A549 (cell line): Measurements from ENCODE around the gene NAA50.

Source experiments
- MYC ChIP-seq: IDR thresholded peaks from 2 replicates; pipeline ENCODE4 v1.6.1; 2012; ENCODE audit warnings: mild to moderate bottlenecking, inconsistent platforms, low read length, improper control_type of control experiment, borderline replicate concordance
- TF ChIP-seq, protein P1 (sequence below): fragments of >200 bp; sonication (Bioruptor Twin); formaldehyde crosslinking; IDR thresholded peaks from 3 replicates; pipeline ENCODE4 v1.5.1; 2016

DNA sequence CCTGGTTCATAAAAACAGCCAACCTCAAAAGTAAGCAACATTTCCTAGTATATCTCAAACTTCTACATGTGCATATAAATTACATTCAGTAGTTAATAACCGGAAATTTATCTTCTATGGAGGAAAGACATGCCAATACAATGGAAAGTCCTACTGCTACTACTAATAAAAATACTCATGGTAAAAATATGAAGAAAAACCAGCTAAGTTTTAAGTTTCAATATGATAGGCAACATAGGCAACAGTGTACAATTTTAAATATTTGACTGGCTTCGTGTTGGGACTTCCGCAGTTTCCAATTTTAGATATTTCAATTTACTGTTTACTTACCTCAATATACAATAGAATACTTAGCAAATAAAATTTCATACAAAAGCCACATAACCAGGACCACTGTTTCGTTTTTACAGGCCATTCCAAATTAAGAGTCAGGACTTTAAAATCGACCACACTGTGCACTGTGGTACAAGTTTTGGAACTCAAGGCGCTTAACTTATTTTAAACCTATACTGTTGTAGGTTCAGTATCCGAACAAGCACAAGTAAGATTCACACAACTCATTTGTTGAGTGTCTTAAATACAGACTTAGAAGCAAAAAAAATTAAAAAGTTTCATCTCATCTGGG, 2.9 kb downstream of the NAA50 start:
- TF ChIP-seq MYC = no peak
- TF ChIP-seq, protein P1, sequence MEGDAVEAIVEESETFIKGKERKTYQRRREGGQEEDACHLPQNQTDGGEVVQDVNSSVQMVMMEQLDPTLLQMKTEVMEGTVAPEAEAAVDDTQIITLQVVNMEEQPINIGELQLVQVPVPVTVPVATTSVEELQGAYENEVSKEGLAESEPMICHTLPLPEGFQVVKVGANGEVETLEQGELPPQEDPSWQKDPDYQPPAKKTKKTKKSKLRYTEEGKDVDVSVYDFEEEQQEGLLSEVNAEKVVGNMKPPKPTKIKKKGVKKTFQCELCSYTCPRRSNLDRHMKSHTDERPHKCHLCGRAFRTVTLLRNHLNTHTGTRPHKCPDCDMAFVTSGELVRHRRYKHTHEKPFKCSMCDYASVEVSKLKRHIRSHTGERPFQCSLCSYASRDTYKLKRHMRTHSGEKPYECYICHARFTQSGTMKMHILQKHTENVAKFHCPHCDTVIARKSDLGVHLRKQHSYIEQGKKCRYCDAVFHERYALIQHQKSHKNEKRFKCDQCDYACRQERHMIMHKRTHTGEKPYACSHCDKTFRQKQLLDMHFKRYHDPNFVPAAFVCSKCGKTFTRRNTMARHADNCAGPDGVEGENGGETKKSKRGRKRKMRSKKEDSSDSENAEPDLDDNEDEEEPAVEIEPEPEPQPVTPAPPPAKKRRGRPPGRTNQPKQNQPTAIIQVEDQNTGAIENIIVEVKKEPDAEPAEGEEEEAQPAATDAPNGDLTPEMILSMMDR = no peak
